Measurements from ENCODE around the gene TWF2. TPM values are rescaled to one million over a fixed set of nuclear protein-coding genes. Genes with fewer than 3 reads are reported as not detected.

TWF2 gene
- polyA plus RNA-seq, 2 of the 4 experiments (the other 2 are of a cell fraction): 36.8 to 53.6 TPM

DNA sequence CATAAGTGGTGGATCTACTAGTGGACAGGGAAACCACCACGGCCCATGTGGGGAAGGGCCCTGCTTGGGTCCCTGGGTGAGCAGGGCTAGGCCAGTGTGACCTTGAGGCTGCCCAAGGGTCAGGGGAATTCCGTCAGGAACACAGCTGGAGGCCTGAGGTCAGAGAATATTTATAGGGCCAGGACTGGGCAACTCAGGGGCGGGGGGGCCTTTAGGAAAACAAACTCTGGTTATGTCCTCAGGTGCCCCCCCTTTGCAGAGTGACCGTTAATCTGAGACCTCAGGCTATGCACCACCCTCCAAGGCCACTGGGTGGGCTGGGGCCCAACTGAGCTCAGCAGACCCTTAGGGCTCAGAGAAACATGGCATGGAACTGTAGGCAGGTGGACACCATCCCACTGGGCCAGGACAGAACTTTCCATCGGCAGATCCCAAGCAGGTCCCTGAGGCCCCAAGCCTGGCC, 2.5 kb downstream of the TWF2 start:
- H3K27ac ChIP-seq: peak overlapping the region; percentile 98
- TF ChIP-seq HEYL (CRISPR knock-in tag; IDR thresholded peaks at IDR 0.05) (no peak), CBX8 (IDR thresholded peaks at IDR 0.05) (no peak), FOXS1 (CRISPR knock-in tag; IDR thresholded peaks at IDR 0.05) (no peak), POLR2AphosphoS2 (conservative IDR thresholded peaks at IDR 0.05; ENCODE audit: low read length) (no peak), CBX2 (IDR thresholded peaks at IDR 0.05; ENCODE audit: borderline replicate concordance, low read depth) (no peak), PHF8 (IDR thresholded peaks at IDR 0.05; ENCODE audit: borderline replicate concordance, low read depth) (no peak), EHMT2 (IDR thresholded peaks at IDR 0.05; ENCODE audit: low read depth) (no peak), MAZ (IDR thresholded peaks at IDR 0.05; ENCODE audit: borderline replicate concordance, low read depth, low read length) (no peak), ESRRA (IDR thresholded peaks at IDR 0.05; ENCODE audit: borderline replicate concordance, low read length) (no peak), GATA3 (IDR thresholded peaks at IDR 0.05; ENCODE audit: borderline replicate concordance) (no peak), CHD2 (IDR thresholded peaks at IDR 0.05; ENCODE audit: low read length, partially characterized antibody) (no peak), RARB (CRISPR knock-in tag; IDR thresholded peaks at IDR 0.05) (no peak)
- TF ChIP-seq, protein P1, sequence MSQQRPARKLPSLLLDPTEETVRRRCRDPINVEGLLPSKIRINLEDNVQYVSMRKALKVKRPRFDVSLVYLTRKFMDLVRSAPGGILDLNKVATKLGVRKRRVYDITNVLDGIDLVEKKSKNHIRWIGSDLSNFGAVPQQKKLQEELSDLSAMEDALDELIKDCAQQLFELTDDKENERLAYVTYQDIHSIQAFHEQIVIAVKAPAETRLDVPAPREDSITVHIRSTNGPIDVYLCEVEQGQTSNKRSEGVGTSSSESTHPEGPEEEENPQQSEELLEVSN (IDR thresholded peaks at IDR 0.05; ENCODE audit: borderline replicate concordance, low read depth): no peak
- TF ChIP-seq, protein P2, sequence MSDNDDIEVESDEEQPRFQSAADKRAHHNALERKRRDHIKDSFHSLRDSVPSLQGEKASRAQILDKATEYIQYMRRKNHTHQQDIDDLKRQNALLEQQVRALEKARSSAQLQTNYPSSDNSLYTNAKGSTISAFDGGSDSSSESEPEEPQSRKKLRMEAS (IDR thresholded peaks at IDR 0.05): no peak
- no peaks in the 10 kb centered on the region for H3K9me3 ChIP-seq
- no peak overlapping the region; the same call in 2 of the 3 replicates for H3K4me3 ChIP-seq
- WGBS (ENCODE audit: missing lambda C conversion rate): 81% methylated on average over 3 of the region's 5 CpGs
- FAIRE-seq (no peak), ATAC-seq (no peak), DNase-seq (ENCODE audit: low read depth in 1 of 2, low spot score in 1 of 2) (no peak)
- peak overlapping the region; percentile 79 for H3K4me2 ChIP-seq
- H3K4me1 ChIP-seq: peaks cover 32% of the 10 kb centered on the region
- POLR2A ChIA-PET: interaction anchor here (1.1 to 1.3 kb wide), 2 partner anchors 51 to 241 kb away, joined by 3 to 4 read pairs; partner anchors contain the start of genes GLYCTK and RPL29
- CTCF ChIA-PET: interaction anchor here (0.6 to 11.4 kb wide), 6 partner anchors 13 to 1029 kb away, joined by 3 to 198 read pairs (median 5); partner anchors contain the start of genes TLR9 and WDR82

DNA sequence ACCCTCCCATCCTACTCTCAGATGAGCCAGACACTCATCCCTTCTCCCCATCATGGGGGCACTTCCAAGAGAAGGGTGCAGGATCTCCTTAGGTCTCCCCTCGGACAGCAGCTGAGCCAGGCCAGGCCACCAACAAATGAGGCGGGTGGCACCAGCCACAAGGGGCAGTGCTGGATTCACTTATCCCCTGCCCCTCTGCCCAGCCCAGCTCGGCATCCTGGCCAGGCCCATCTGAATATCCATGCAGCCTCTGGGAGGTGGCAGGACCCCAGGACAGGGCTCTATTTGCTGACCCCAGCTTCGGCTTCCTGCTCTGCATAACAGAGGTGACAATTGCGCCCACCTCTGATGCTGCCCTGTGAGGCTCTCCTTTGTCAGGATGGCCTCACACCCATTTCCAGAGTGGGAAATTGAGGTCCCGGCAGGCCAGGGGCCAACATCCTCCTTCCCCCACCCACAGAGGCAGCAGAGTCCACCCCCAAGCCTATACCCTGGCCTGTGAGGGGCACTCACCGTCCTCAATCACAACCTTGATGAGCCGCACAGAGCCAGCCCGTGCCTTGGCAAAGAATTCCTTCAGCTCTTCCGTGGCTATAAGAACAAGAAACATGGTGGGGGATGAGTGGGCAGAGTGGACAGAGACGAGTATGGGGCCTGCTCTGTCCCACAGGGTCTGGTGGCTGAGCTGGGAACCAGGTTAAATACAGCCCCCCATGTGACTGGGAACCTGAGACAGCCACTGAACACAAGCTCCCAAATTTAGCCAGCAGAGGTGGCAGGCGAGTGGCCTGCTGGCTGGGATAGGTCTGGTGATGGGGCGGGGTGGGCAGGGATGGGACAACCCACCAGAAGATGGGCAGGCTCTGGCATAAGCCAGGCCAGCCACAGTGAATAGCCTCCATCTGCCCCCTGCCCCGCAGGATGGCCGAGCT, 4.2 kb downstream of the TWF2 start:
- FAIRE-seq (no peak), ATAC-seq (no peak), DNase-seq (ENCODE audit: low read depth in 1 of 2, low spot score in 1 of 2) (no peak)
- 89% methylated on average over 7 of the region's 15 CpGs for WGBS (ENCODE audit: missing lambda C conversion rate)
- Histone ChIP-seq H3K9me3 (no peaks in the 10 kb centered on the region), H3K27ac (no peak overlapping the region), H3K4me3 (no peak overlapping the region), H3K4me1 (peaks cover 22% of the 10 kb centered on the region), H3K4me2 (no peak overlapping the region)
- TF ChIP-seq NR3C1 (IDR thresholded peaks at IDR 0.05) (no peak), BHLHE40 (IDR thresholded peaks at IDR 0.05; ENCODE audit: low read depth, low read length) (no peak), CBX2 (IDR thresholded peaks at IDR 0.05; ENCODE audit: borderline replicate concordance, low read depth) (no peak), CHD4 (IDR thresholded peaks at IDR 0.05; ENCODE audit: borderline replicate concordance) (no peak), MYC (IDR thresholded peaks at IDR 0.05; ENCODE audit: borderline replicate concordance, low read length) (no peak), EHMT2 (IDR thresholded peaks at IDR 0.05; ENCODE audit: low read depth) (no peak), SMC3 (IDR thresholded peaks at IDR 0.05) (no peak), HOXB5 (CRISPR knock-in tag; IDR thresholded peaks at IDR 0.05) (no peak), KDM1A (IDR thresholded peaks at IDR 0.05; ENCODE audit: low read depth) (no peak), SREBF2 (IDR thresholded peaks at IDR 0.05) (no peak), JUNB (IDR thresholded peaks at IDR 0.05) (no peak)
- TF ChIP-seq, protein P1 (IDR thresholded peaks at IDR 0.05; ENCODE audit: borderline replicate concordance, low read depth): no peak
- TF ChIP-seq, protein P3, sequence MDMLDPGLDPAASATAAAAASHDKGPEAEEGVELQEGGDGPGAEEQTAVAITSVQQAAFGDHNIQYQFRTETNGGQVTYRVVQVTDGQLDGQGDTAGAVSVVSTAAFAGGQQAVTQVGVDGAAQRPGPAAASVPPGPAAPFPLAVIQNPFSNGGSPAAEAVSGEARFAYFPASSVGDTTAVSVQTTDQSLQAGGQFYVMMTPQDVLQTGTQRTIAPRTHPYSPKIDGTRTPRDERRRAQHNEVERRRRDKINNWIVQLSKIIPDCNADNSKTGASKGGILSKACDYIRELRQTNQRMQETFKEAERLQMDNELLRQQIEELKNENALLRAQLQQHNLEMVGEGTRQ (IDR thresholded peaks at IDR 0.05): no peak
- TF ChIP-seq, protein P4, sequence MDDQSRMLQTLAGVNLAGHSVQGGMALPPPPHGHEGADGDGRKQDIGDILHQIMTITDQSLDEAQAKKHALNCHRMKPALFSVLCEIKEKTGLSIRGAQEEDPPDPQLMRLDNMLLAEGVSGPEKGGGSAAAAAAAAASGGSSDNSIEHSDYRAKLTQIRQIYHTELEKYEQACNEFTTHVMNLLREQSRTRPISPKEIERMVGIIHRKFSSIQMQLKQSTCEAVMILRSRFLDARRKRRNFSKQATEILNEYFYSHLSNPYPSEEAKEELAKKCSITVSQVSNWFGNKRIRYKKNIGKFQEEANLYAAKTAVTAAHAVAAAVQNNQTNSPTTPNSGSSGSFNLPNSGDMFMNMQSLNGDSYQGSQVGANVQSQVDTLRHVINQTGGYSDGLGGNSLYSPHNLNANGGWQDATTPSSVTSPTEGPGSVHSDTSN (IDR thresholded peaks at IDR 0.05): no peak
- TF ChIP-seq, protein P5, sequence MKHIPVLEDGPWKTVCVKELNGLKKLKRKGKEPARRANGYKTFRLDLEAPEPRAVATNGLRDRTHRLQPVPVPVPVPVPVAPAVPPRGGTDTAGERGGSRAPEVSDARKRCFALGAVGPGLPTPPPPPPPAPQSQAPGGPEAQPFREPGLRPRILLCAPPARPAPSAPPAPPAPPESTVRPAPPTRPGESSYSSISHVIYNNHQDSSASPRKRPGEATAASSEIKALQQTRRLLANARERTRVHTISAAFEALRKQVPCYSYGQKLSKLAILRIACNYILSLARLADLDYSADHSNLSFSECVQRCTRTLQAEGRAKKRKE (CRISPR knock-in tag; IDR thresholded peaks at IDR 0.05; ENCODE audit: low read depth): no peak
- TF ChIP-seq, protein P6, sequence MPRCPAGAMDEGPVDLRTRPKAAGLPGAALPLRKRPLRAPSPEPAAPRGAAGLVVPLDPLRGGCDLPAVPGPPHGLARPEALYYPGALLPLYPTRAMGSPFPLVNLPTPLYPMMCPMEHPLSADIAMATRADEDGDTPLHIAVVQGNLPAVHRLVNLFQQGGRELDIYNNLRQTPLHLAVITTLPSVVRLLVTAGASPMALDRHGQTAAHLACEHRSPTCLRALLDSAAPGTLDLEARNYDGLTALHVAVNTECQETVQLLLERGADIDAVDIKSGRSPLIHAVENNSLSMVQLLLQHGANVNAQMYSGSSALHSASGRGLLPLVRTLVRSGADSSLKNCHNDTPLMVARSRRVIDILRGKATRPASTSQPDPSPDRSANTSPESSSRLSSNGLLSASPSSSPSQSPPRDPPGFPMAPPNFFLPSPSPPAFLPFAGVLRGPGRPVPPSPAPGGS (IDR thresholded peaks at IDR 0.05): no peak
- TF ChIP-seq, protein P2 (IDR thresholded peaks at IDR 0.05): no peak
- POLR2A ChIA-PET: no interaction called here
- CTCF ChIA-PET: interaction anchor here (0.5 to 11.4 kb wide), 9 partner anchors 8 to 112 kb away, joined by 3 to 198 read pairs (median 3); partner anchors contain the start of genes TLR9 and WDR82

Measured in A549 (cell line).